Erythroblast (primary cell): ENCODE data around the gene MICOS13.

ENCODE experiments used
- DNase-seq, 2 experiments: peaks; one replicate each; lab custom pipeline; 2025; lab: John Stamatoyannopoulos, UW
- GATA1 ChIP-seq: IDR thresholded peaks from 2 replicates; pipeline ENCODE4 v1.6.1; 2011; ENCODE audit warnings: low read depth, mild to moderate bottlenecking, control low read depth, low read length, moderate library complexity
- POLR2A ChIP-seq: IDR thresholded peaks from 2 replicates; pipeline ENCODE4 v1.6.1; 2011; ENCODE audit warnings: mild to moderate bottlenecking, low read length

Gene MICOS13

GRCh38 chr19:5628919-5629481 is 51.3 kb downstream of the MICOS13 start:
- TF ChIP-seq POLR2A: no peak
- no peak for TF ChIP-seq GATA1
- no peak for DNase-seq

- no peak for DNase-seq
- no peak for TF ChIP-seq POLR2A
- TF ChIP-seq GATA1: no peak
Observed at GRCh38 chr19:5628461-5628860, 51.9 kb downstream of the MICOS13 start.
